HL-60 (cell line): Measurements from ENCODE around the gene SLC22A1.

Source experiments
- DNase-seq, 2 experiments: peaks; one replicate each; pipeline ENCODE4 v3.0.0-alpha.2; 2010 to 2020; ENCODE audit warnings: low read depth in 1 of 2, low spot score in 1 of 2
- H3K27ac ChIP-seq: fragments of 250-450 bp; sonication (Bioruptor Pico); replicated peaks from 2 replicates; pipeline ENCODE4 v1.5.1; 2020; ENCODE audit warnings: mild to moderate bottlenecking, moderate library complexity
- H3K27me3 ChIP-seq: fragments of 250-450 bp; sonication (Bioruptor Pico); 2 replicates; pipeline ENCODE4 v1.5.1; 2021; ENCODE audit warnings: mild to moderate bottlenecking, moderate library complexity; ENCODE audit not compliant: insufficient read depth, poor library complexity, severe bottlenecking
- H3K4me3 ChIP-seq: replicated peaks from 2 replicates; pipeline ENCODE4 v1.5.1; 2011; ENCODE audit warnings: mild to moderate bottlenecking, control low read depth, low read length; ENCODE audit not compliant: insufficient read depth
- CTCF ChIP-seq: IDR thresholded peaks from one replicate; pipeline ENCODE4 v1.5.1; 2011; ENCODE audit warnings: low read length, control low read depth, inconsistent platforms; ENCODE audit not compliant: insufficient read depth
- GABPA ChIP-seq: IDR thresholded peaks from 2 replicates; pipeline ENCODE4 v1.6.1; 2012; ENCODE audit warnings: low read depth
- POLR2AphosphoS5 ChIP-seq: IDR thresholded peaks from 2 replicates; pipeline ENCODE4 v1.6.1; 2012; ENCODE audit warnings: low read depth
- SPI1 ChIP-seq: IDR thresholded peaks from 2 replicates; pipeline ENCODE4 v1.6.1; 2012; ENCODE audit warnings: low read depth, mild to moderate bottlenecking, borderline replicate concordance
- long read RNA-seq: library from polyadenylated mRNA; unstranded; transcript quantifications from one replicate; pipeline ENCODE4 v2.0.0, GENCODE V29; 2020
- TF ChIP-seq, protein P1 (sequence below): IDR thresholded peaks from 2 replicates; pipeline ENCODE4 v1.6.1; 2012; ENCODE audit warnings: low read depth; ENCODE audit not compliant: insufficient replicate concordance

SLC22A1 gene
- long read RNA-seq = 0 reads

- no peak for DNase-seq
- Histone ChIP-seq H3K27me3 (no peaks in the 10 kb centered on the region), H3K4me3 (no peak within 1 kb of the TSS), H3K27ac (no peak within 1 kb of the TSS)
- TF ChIP-seq, protein P1, sequence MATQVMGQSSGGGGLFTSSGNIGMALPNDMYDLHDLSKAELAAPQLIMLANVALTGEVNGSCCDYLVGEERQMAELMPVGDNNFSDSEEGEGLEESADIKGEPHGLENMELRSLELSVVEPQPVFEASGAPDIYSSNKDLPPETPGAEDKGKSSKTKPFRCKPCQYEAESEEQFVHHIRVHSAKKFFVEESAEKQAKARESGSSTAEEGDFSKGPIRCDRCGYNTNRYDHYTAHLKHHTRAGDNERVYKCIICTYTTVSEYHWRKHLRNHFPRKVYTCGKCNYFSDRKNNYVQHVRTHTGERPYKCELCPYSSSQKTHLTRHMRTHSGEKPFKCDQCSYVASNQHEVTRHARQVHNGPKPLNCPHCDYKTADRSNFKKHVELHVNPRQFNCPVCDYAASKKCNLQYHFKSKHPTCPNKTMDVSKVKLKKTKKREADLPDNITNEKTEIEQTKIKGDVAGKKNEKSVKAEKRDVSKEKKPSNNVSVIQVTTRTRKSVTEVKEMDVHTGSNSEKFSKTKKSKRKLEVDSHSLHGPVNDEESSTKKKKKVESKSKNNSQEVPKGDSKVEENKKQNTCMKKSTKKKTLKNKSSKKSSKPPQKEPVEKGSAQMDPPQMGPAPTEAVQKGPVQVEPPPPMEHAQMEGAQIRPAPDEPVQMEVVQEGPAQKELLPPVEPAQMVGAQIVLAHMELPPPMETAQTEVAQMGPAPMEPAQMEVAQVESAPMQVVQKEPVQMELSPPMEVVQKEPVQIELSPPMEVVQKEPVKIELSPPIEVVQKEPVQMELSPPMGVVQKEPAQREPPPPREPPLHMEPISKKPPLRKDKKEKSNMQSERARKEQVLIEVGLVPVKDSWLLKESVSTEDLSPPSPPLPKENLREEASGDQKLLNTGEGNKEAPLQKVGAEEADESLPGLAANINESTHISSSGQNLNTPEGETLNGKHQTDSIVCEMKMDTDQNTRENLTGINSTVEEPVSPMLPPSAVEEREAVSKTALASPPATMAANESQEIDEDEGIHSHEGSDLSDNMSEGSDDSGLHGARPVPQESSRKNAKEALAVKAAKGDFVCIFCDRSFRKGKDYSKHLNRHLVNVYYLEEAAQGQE = no peak
- no peak for TF ChIP-seq POLR2AphosphoS5
These were observed at the start of gene SLC22A1 for GRCh38 chr6:160121558-160121957. Gene SLC22A1, plus strand, starts transcription at chr6:160121815. Its CDS starts 121 bp downstream, at chr6:160121936.

GRCh38 chr6:160073272-160073671, 48.3 kb upstream of the SLC22A1 start:
- no peak for DNase-seq
- Histone ChIP-seq H3K4me3 (no peak overlapping the region), H3K27ac (no peak overlapping the region), H3K27me3 (no peaks in the 10 kb centered on the region)
- TF ChIP-seq CTCF (no peak), SPI1 (no peak), POLR2AphosphoS5 (no peak), GABPA (no peak)
- TF ChIP-seq, protein P1 = no peak

- TF ChIP-seq GABPA = no peak
- no peak for TF ChIP-seq SPI1
- TF ChIP-seq, protein P1 = no peak
- TF ChIP-seq CTCF = no peak
- no peak for TF ChIP-seq POLR2AphosphoS5
- Histone ChIP-seq H3K27ac (no peak overlapping the region), H3K4me3 (no peak overlapping the region), H3K27me3 (no peaks in the 10 kb centered on the region)
- no peak for DNase-seq
These were observed 45.6 kb upstream of the SLC22A1 start for GRCh38 chr6:160076009-160076408.
